GM10847 (cell line): ENCODE measurements around the gene DNAH8.

ENCODE experiments used
- POLR2A ChIP-seq: IDR thresholded peaks from 2 replicates; pipeline ENCODE4 v1.6.1; 2011; ENCODE audit not compliant: insufficient read length; ENCODE audit errors: extremely low read depth

DNAH8 gene

DNA sequence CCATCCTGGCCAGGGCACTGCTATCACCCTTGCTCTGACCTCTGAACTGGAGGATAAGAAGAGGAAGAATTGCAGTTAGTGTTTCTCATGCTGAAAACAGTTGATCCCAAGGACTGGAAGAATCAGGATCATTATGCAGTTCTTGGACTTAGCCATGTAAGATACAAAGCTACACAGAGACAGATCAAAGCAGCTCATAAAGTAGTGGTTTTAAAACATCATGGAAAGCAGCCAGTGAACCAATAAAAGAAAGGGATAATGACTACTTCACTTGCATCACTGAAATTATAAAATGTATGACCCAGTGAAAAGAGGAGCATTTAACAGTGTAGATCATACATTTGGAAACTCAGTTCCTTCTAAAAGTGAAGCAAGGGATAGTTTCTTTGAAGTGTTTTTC, 47.7 kb downstream of the DNAH8 start:
- no peak for TF ChIP-seq POLR2A

DNA sequence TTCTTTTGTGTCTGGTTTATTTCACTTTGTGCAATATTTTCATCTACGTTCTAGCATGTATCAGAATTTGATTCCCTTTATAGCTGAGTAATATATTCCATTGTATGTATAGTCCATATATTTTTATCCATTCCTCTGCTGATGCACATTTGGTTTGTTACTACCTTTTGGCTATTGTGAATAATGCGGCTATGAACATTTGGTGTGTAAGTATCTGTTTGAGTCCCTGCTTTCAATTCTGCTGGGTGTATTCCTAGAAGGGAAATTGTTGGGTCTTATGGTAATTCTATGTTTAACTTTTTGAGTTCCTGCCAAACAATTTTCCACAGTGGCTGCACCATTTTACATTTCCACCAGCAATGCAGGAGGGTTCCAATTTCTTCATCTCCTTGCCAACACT, 52.4 kb downstream of the DNAH8 start:
- no peak for TF ChIP-seq POLR2A

DNA sequence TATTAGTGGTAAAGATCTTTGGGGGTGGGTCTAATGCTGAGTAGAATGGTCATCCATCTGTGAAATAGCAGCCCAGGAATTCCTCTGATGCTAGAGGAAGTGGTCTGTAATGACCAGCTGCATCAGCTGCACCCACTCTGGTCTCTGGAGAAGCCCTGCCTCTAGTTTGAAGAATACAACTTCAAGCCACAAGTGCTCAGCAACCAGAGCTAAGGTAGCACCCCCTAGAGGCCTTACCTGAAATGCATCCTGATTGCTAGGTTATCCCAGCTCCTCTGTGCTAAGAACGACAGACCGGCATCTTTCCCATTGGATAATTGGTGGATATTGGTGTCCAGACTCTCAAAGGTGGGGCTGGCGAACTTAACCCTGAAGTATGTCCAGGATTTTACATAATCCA, 58.2 kb downstream of the DNAH8 start:
- no peak for TF ChIP-seq POLR2A

DNA sequence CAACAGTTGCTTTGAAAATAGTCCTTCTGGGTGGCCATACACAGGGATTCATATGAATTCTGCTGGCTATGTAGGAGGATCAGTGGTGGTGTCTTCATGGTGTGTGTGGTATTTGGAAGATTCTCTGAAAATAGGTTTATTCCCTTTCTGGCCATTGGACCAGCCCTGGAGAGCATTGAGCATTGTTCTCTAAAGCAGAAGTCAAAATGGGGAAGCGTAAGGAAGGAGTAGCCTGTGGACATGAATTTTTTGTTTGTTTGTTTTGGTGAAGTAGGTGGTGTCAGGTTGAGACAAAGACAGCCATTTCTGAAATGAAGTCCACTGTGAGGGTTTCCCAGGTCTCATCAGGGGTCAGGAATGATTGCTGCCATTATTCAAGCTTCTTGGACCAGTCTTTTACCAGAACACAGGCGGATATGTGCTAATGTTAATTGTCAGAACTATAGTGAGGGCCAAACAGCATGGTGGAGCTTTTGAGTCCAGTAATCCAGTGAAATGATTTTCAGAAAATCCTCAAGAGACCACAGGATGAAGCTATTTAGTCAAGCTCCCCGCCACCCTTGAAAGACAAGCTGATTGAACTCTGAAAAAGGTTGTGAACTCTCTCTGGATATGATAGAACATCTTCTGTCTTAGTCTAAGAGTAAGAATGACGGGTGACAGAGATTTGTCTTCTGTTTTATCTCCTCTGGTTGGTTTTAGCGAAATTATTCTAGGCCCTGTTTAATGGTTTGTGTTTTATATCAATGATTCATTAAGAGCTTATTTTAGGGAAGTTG, 60.0 kb downstream of the DNAH8 start:
- TF ChIP-seq POLR2A = no peak

GRCh38 chr6:38775870-38776269, 60.8 kb downstream of the DNAH8 start:
- TF ChIP-seq POLR2A = no peak

GRCh38 chr6:38776515-38776914, 61.4 kb downstream of the DNAH8 start:
- TF ChIP-seq POLR2A = no peak

GRCh38 chr6:38779310-38780062, 64.4 kb downstream of the DNAH8 start:
- no peak for TF ChIP-seq POLR2A

DNA sequence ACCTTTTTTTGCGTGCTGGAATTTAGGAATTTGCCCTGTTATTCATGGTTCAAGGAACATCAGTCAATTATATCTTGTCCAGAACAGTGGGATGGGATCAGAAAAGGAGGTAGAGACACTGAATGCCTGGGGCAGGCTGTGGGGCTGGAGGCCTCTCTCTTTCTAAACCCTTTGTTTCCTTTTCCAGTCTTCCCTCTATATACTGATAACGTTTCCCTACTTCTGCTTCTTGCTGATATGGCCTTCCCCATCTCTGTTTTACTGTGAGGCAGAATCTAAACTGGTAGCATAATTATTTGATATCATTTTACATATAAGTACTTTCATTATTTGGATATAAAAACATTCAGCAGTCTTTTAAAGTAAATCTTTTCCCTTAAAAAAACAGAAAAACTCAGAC, 67.5 kb downstream of the DNAH8 start:
- no peak for TF ChIP-seq POLR2A

- TF ChIP-seq POLR2A = no peak
Measured at GRCh38 chr6:38783443-38784228, 68.5 kb downstream of the DNAH8 start.

- no peak for TF ChIP-seq POLR2A
Measured at GRCh38 chr6:38784506-38785235, 69.6 kb downstream of the DNAH8 start.

- no peak for TF ChIP-seq POLR2A
Measured at GRCh38 chr6:38786486-38786885, 71.4 kb downstream of the DNAH8 start.

DNA sequence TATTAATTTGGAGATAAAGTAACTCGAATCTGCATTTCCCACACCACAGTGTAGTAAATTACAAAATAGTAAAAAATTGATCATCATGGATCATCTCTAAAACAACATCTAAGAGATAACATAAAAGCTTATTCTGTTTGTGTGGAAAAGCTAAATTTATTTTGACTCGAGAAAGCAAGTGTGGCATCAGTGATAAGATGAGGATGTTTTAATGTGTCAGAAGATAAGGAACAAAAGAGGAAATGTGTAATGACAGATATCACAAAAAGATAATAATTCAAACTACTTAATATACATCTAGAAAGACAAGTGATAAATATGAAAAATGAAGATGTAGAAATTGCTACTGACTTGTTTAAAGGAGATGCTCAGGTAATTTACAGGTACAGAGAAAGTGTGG, 74.1 kb downstream of the DNAH8 start:
- TF ChIP-seq POLR2A = no peak

DNA sequence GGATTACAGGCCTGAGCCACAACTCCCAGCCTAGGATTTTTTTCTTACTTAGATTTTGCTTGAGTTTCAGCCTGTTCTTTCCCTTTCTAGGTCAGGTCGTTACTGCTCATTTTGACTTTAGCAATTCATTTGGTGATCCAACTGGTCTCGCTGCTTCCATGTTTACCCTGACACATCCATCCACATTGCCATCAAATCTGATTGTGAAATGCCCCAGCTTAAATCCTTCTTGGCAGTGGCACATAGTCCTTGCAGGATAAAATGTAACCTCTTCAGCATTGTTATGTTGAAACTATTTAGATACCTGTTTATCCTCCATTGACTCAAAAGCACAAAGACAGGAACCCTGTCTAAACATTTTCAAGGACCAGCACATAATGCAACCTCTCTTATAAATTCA, 77.2 kb downstream of the DNAH8 start:
- TF ChIP-seq POLR2A = no peak

GRCh38 chr6:38794682-38795081, 79.6 kb downstream of the DNAH8 start:
- TF ChIP-seq POLR2A = no peak

GRCh38 chr6:38796006-38796405, 80.9 kb downstream of the DNAH8 start:
- TF ChIP-seq POLR2A = no peak

DNA sequence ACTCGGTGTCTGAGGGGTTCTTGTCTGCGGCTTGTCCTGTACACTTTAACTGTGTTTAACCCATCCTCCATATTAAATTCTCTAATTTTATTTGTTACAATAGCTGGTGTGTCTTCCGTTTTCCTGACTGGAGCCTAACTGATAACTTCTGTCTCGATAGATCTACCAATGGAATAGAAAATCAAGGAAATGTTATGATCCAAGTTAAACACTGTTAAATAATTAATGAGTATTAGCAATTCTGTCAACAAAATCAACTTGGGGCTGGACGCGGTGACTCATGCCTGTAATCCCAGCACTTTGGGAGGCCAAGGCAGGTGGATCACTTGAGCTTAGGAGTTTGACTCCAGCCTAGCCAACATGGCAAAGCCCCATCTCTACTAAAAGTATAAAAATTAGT, 81.7 kb downstream of the DNAH8 start:
- TF ChIP-seq POLR2A = no peak

- no peak for TF ChIP-seq POLR2A
Measured at GRCh38 chr6:38797391-38797790, 82.3 kb downstream of the DNAH8 start.
